GM18867 (cell line): Measurements from ENCODE around the gene RXYLT1.
A peak's percentile ranks its signal among the peaks of the same experiment; 100 is the strongest.
"Not testable (repeated sequence)": the region's sequence is repeated elsewhere in the genome, so short reads cannot be mapped to it uniquely, and the experiment has no call there.

Experiments used
- ATAC-seq: cut with Tn5 transposase; IDR thresholded peaks from one replicate; pipeline ENCODE4 v1.9.1; 2021; ENCODE audit warnings: mild to moderate bottlenecking, moderate library complexity; ENCODE audit not compliant: unreplicated experiment

RXYLT1 gene

GRCh38 chr12:63779498-63780481 is at the start of gene RXYLT1:
Gene RXYLT1 (plus strand): TSS chr12:63779909. CDS start chr12:63779961, 52 bp downstream.
- peak; percentile 97 for ATAC-seq

GRCh38 chr12:63732779-63733178 is 46.9 kb upstream of the RXYLT1 start:
- ATAC-seq, result not testable (repeated sequence)

DNA sequence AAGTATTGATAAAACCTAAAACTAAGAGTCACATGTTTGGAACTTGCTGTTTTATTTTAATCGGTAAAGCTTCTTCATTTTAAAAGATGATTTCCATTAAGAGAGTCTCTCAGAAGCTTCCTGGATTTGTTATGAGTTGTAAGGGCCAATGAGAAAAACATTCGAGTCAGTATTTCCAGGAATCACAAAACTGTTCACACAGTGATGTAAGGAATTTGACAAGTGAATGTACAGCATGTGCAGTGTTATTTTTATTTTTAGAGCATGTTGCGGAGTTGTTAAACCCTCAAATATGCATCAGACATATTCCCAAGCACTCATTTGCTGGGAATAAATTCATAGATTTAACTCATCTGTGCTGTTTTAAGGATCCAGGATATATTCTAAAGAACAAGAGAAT is 46.1 kb upstream of the RXYLT1 start:
- ATAC-seq, result not testable (repeated sequence)

- not testable (repeated sequence) for ATAC-seq
These were observed 39.2 kb upstream of the RXYLT1 start for GRCh38 chr12:63740551-63740950.

DNA sequence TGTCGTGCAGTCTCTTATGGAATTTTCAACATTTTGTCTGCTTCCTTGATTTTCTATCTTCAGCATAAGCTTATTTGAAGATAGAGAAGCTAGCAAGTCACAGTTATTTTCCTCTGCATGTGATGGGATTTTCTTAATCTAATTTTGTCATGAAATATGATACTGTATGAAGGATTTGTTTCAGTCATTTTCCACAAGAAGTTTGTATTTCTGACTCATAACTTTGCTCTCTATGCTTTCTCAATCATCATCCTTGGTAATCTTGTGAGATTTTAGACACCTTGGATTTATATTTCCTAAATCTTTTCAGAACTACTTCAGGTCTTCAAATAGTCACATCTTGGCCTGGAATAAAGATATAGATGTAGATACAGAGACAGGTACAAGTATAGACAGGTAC is 38.3 kb upstream of the RXYLT1 start:
- not testable (repeated sequence) for ATAC-seq

- ATAC-seq, result not testable (repeated sequence)
These were observed 35.6 kb upstream of the RXYLT1 start for GRCh38 chr12:63744110-63744509.

DNA sequence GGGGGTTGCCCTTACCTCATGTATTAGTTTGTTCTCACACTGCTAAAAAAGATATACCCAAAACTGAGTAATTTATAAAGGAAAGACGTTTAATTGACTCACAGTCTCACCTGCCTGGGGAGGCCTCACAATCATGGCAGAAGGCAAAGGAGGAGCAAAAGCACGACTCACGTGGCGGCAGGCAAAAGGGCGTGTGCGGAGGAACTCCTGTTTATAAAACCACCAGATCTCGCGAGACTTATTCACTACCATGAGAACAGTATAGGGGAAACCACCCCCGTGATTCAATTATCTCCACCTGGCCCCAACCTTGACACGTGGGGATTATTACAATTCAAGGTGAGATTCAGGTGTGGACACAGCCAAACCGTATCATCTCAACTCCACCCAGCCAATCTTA is 33.2 kb upstream of the RXYLT1 start:
- not testable (repeated sequence) for ATAC-seq

GRCh38 chr12:63747136-63747535 is 32.6 kb upstream of the RXYLT1 start:
- ATAC-seq, result not testable (repeated sequence)

GRCh38 chr12:63747553-63747952 is 32.2 kb upstream of the RXYLT1 start:
- no peak for ATAC-seq

DNA sequence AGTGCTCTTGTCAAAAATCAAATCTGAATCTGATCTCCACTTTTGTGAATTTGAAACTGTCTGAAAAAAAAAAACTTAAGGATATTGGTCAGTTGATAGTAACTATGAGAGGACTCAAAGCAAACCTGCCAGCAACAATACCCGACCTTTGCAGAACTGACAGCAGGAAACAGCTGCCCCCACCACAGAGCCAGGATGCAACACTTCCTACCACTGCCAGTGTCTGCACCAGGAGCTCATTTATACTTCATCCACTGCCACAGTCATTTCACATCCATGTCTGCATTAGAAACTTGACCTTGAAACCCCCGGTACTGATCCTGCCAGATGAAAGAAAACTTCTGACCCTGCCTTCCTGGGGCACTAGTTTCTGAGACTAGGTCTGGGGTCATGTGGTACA is 27.4 kb upstream of the RXYLT1 start:
- ATAC-seq, result no peak

DNA sequence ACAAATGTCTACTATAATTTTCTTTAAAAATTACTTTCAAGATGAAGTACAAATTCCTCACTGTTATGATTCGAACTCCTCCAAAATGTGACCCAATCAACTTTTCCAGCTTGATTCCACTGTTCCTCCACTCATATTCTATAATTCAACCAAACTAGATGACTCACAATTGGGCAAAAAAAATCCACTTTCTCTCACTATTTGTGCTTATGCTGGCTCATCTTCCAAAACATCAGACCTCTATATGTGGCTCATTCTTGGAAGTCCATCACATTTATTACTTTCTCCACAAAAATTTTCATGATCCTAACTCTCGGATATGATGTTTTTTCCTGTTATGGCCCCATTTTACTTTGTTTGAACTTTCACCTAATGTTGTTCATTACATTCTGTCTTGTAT is 26.9 kb upstream of the RXYLT1 start:
- no peak for ATAC-seq

DNA sequence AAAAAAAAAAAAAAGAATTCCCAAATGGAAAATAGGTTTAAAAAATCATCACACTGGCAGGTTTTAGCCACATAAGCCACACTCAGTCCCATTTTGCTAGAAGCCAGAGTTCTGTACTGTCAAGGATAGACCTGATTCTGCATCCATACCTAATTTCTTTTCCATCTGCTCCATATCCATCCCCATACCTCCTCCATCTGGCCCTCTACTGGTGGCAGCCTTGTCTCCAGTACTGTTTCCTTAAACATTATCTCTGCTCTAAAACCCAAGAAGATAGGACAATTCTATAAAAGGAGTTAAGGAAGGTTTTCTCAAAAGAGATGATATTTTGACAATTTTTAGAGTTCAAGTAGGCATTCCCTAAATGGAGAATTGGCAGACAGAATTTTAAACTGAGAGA is 26.0 kb upstream of the RXYLT1 start:
- ATAC-seq, result no peak

DNA sequence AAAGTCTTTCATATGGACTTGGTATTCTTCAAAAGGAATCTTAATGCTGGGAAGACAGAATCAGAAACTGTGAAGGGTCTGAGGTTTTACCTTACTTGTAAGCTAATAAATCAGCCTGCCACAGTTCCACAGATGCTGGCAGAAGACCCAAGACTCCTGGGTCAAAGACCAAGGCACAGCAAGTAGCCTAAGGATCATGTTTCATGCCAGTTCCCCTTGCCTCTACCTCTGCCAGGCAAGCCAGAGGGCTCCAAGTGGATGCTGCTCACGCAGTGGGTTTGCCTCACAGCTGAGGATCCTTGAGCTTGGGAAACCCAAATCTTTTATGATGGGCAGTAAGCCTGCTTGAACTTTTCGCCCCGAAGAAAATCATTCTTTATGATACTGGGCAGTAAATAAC is 15.2 kb upstream of the RXYLT1 start:
- no peak for ATAC-seq

- no peak for ATAC-seq
These were observed 13.2 kb upstream of the RXYLT1 start for GRCh38 chr12:63766498-63766897.

GRCh38 chr12:63770375-63770774 is 9.3 kb upstream of the RXYLT1 start:
- no peak for ATAC-seq

GRCh38 chr12:63777340-63777739 is 2.4 kb upstream of the RXYLT1 start:
- ATAC-seq, result no peak

GRCh38 chr12:63782466-63782865 is 2.8 kb downstream of the RXYLT1 start:
- ATAC-seq, result no peak

DNA sequence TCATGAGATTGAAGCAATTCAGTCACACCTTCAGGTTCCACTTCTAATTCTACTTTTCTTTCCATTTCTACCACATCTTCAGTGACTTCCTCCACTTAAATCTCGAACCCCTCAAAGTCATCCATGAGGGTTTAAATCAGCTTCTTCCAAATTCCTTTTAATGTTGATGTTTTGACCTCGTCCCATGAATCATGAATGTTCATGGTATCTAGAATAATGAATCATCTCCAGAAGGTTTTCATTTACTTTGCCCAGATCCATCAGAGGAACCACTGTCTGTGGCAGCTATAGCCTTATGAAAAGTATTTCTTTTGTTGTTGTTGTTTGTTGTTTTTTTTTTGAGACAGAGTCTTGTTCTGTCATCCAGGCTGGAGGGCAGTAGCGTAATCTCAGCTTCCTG is 7.6 kb downstream of the RXYLT1 start:
- no peak for ATAC-seq

GRCh38 chr12:63790608-63790945 is 10.9 kb downstream of the RXYLT1 start:
- no peak for ATAC-seq

DNA sequence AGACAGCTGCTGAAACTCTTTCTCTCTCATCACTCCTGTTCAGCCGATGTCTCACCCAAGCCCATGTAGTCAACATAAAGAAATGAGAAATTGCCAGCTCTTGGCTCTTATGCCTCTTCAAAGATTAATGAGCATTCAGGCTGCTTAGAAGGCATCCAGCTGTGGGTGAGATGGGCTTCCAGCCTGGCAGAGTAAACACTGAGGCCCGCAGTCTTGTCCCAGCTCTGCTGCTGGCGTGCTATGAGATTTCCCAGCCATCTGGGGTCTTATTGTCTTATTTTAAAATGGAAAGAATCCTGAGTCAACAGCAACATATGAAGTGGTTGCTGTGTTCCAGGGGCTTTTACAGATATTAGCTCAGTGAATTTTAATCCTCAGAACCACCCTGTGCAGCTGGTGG is 12.6 kb downstream of the RXYLT1 start:
- ATAC-seq, result no peak

DNA sequence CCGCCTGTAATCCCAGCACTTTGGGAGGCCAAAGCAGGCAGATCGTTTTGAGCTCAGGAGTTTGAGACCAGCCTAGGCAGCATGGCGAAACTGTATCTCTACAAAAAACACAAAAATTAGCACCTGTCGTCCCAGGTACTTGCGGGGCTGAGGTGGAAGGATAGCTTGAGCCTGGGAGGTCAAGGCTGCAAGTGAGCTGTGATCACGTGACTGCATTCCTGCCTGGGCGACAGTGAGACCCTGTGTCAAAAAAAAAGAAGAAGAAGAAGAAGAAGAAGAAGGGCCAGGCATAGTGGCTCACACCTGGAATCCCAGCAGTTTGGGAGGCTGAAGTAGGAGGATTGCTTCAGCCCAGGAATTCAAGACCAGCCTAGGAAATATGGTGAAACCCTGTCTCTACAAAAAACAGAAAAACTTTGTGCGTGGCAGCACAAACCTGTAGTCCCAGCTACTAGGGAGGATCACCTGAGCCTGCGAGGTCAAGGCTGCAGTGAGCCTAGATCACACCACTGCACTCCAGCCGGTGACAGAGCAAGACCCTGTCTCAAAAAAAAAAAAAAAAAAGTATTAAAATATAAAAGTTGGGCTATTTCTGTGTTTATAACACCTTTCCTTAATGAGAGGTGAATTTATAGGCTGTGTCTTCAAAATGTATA is 15.5 kb downstream of the RXYLT1 start:
- no peak for ATAC-seq

DNA sequence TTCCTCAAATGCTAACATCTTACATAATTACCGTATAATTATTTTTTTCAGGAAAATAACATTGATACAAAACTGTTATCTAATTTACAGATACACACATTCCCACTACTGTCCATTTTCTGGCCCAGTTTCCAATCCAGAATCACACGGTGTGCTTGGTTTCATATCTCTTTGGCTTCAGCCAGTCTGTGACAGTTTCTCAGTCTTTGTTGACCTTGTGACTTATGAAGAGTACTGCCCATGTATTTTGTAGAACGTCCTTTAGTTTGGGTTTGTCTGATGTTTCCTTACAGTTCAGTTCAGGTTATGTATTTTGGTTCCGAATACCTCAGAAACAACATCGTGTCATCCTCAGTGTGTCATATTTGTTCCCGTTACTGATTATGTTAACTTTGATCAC is 16.2 kb downstream of the RXYLT1 start:
- no peak for ATAC-seq
